ENCODE data around the gene FGGY. TPM values are rescaled to one million over a fixed set of nuclear protein-coding genes. Genes with fewer than 3 reads are reported as not detected.

Gene FGGY
- total and polyA plus RNA-seq, 11 donors = 7.2 to 42.9 (median 32.0) TPM

GRCh38 chr1:59434336-59434735 is 137.4 kb downstream of the FGGY start:
- WGBS, 4 donors = 62 to 72% (median 67%) methylated on average over 3 of the region's 3 CpGs
- no peaks in the 10 kb centered on the region for H3K27me3 ChIP-seq
- no peak overlapping the region for H3K4me3 ChIP-seq
- peak overlapping the region in 1 of 12 donors; percentile 49 for H3K27ac ChIP-seq
- DNase-seq (no peak), ATAC-seq (peak in 2 of 4 donors; percentile 53 to 60)
- H3K36me3 ChIP-seq = no peaks in the 10 kb centered on the region
- no peaks in the 10 kb centered on the region for H3K9me3 ChIP-seq
- intact Hi-C loops (cut with DNase I) = loop anchor here in 1 of 10 donors (5.0 kb wide), 1 partner anchor 137 kb away; the partner anchor contains the start of gene FGGY
- no peak for TF ChIP-seq POLR2A (IDR thresholded peaks at IDR 0.05)
- peaks cover 0 to 28% (median 12%) of the 10 kb centered on the region in 12 donors for H3K4me1 ChIP-seq

GRCh38 chr1:59436637-59437036 is 139.7 kb downstream of the FGGY start:
- TF ChIP-seq POLR2A (IDR thresholded peaks at IDR 0.05) (no peak), CTCF (IDR thresholded peaks at IDR 0.05) (no peak)
- 48 to 67% (median 52%) methylated on average over 2 of the region's 2 CpGs for WGBS, 4 donors
- H3K27me3 ChIP-seq = no peaks in the 10 kb centered on the region
- no peaks in the 10 kb centered on the region for H3K9me3 ChIP-seq
- intact Hi-C loops (cut with DNase I) = no loop called here
- ATAC-seq = no peak
- no peaks in the 10 kb centered on the region for H3K36me3 ChIP-seq
- peaks cover 0 to 39% (median 18%) of the 10 kb centered on the region in 12 donors for H3K4me1 ChIP-seq
- DNase-seq = no peak
- H3K27ac ChIP-seq = no peak overlapping the region
- H3K4me3 ChIP-seq = no peak overlapping the region

GRCh38 chr1:59438058-59438560 is 141.2 kb downstream of the FGGY start:
- H3K9me3 ChIP-seq = no peaks in the 10 kb centered on the region
- 53 to 93% (median 91%) methylated on average over 1 of the region's 1 CpG for WGBS, 4 donors
- H3K27me3 ChIP-seq = no peaks in the 10 kb centered on the region
- no peak for TF ChIP-seq CTCF (IDR thresholded peaks at IDR 0.05)
- peak overlapping the region in 1 of 12 donors; percentile 0 for H3K27ac ChIP-seq
- peaks cover 0 to 43% (median 16%) of the 10 kb centered on the region in 12 donors for H3K4me1 ChIP-seq
- ATAC-seq (no peak), DNase-seq (no peak)
- intact Hi-C loops (cut with DNase I) = no loop called here
- no peak overlapping the region for H3K4me3 ChIP-seq
- no peaks in the 10 kb centered on the region for H3K36me3 ChIP-seq

- 82 to 86% (median 84%) methylated on average over 4 of the region's 4 CpGs for WGBS, 4 donors
- no peak for ATAC-seq
- Histone ChIP-seq H3K36me3 (no peaks in the 10 kb centered on the region), H3K27me3 (no peaks in the 10 kb centered on the region), H3K4me3 (no peak overlapping the region), H3K4me1 (peaks cover 0 to 52% (median 23%) of the 10 kb centered on the region in 12 donors), H3K9me3 (no peaks in the 10 kb centered on the region), H3K27ac (no peak overlapping the region)
- intact Hi-C loops (cut with DNase I) = loop anchor here in 2 of 10 donors (10.0 kb wide), 2 partner anchors 48 to 252 kb away; no protein-coding TSS in a partner anchor
- no peak for DNase-seq
- TF ChIP-seq CTCF (IDR thresholded peaks at IDR 0.05) = no peak
- no peak for TF ChIP-seq POLR2A (IDR thresholded peaks at IDR 0.05)
Measured at GRCh38 chr1:59442492-59442891, 145.6 kb downstream of the FGGY start.

- Histone ChIP-seq H3K9me3 (no peaks in the 10 kb centered on the region), H3K27ac (no peak overlapping the region), H3K27me3 (no peaks in the 10 kb centered on the region), H3K4me1 (peaks cover 0 to 48% (median 22%) of the 10 kb centered on the region in 12 donors), H3K4me3 (no peak overlapping the region), H3K36me3 (no peaks in the 10 kb centered on the region)
- intact Hi-C loops (cut with DNase I) = loop anchor here in 2 of 10 donors (10.0 kb wide), 2 partner anchors 49 to 251 kb away; no protein-coding TSS in a partner anchor
- no peak for TF ChIP-seq POLR2A (IDR thresholded peaks at IDR 0.05)
- WGBS, 4 donors = 14 to 21% (median 15%) methylated on average over 1 of the region's 1 CpG
- ATAC-seq (no peak), DNase-seq (no peak)
Measured at GRCh38 chr1:59443310-59443709, 146.4 kb downstream of the FGGY start.
